CD4-positive, alpha-beta T cell (primary cell): ENCODE results near the gene RARB. TPM values are rescaled to one million over a fixed set of nuclear protein-coding genes. Genes with fewer than 3 reads are reported as not detected.

ENCODE experiments used
- ATAC-seq: fragments of 200-7000 bp; cut with Tn5 transposase; one replicate; pipeline ENCODE4 v1.10.0; 2022; ENCODE audit warnings: mild to moderate bottlenecking; ENCODE audit not compliant: poor library complexity
- CTCF ChIA-PET: fragments of 350-600 bp; sonication (Branson Sonifier 250); formaldehyde crosslinking; loops from one replicate; lab custom pipeline; 2021; ENCODE audit warnings: antibody characterized with exemption, inconsistent platforms; lab: Charles Lee
- POLR2A ChIA-PET: fragments of 350-600 bp; sonication (Branson Sonifier 250); formaldehyde crosslinking; loops from one replicate; lab custom pipeline; 2021; ENCODE audit warnings: antibody characterized with exemption, inconsistent platforms; lab: Charles Lee
- DNase-seq, 14 experiments: peaks; one replicate each; pipeline ENCODE4 v3.0.0-alpha.2; 2013 to 2020; ENCODE audit warnings: mixed read lengths in 2 of 14
- H3K27ac ChIP-seq, 2 donors: one replicate each; pipeline versions ENCODE4 v1.5.1 to v1.7.0; 2013; ENCODE audit warnings: low read length in 2 of 2, low read depth in 1 of 2, mild to moderate bottlenecking in 1 of 2
- H3K27me3 ChIP-seq, 2 experiments: 1 replicate in 1 of 2; 2 replicates in 1 of 2; pipeline versions ENCODE4 v1.6.1 to v1.7.0; 2013; ENCODE audit warnings: low read length in 2 of 2, control low read depth in 1 of 2, mild to moderate bottlenecking in 1 of 2, moderate library complexity in 1 of 2; ENCODE audit not compliant: insufficient read depth in 2 of 2, control insufficient read depth in 1 of 2
- H3K36me3 ChIP-seq: one replicate; pipeline ENCODE4 v1.6.1; 2013; ENCODE audit warnings: low read length, control low read depth; ENCODE audit not compliant: insufficient read depth
- H3K4me1 ChIP-seq: one replicate; pipeline ENCODE4 v1.6.1; 2013; ENCODE audit warnings: low read length, control low read depth; ENCODE audit not compliant: insufficient read depth
- H3K4me3 ChIP-seq: one replicate; pipeline ENCODE4 v1.5.1; 2013; ENCODE audit warnings: mild to moderate bottlenecking, low read length, moderate library complexity
- H3K9me3 ChIP-seq, 2 experiments: 1 replicate in 1 of 2; 2 replicates in 1 of 2; pipeline versions ENCODE4 v1.6.1 to v1.7.0; 2013; ENCODE audit warnings: low read length in 2 of 2, mild to moderate bottlenecking in 2 of 2, control low read depth in 1 of 2, moderate library complexity in 1 of 2; ENCODE audit not compliant: control insufficient read depth in 1 of 2, insufficient read depth in 1 of 2
- H3K27ac Mint-ChIP-seq: one replicate; pipeline ENCODE4 v1.8.0; 2020; ENCODE audit warnings: mixed read lengths
- H3K27me3 Mint-ChIP-seq: one replicate; pipeline ENCODE4 v1.8.0; 2021; ENCODE audit warnings: mixed read lengths
- H3K36me3 Mint-ChIP-seq: one replicate; pipeline ENCODE4 v1.8.0; 2021; ENCODE audit warnings: low read depth, mixed read lengths
- H3K4me1 Mint-ChIP-seq: one replicate; pipeline ENCODE4 v1.8.0; 2021; ENCODE audit warnings: low read depth, mixed read lengths
- H3K4me3 Mint-ChIP-seq: one replicate; pipeline ENCODE4 v1.8.0; 2020; ENCODE audit warnings: mild to moderate bottlenecking, mixed read lengths
- H3K9me3 Mint-ChIP-seq: one replicate; pipeline ENCODE4 v1.8.0; 2020; ENCODE audit warnings: mixed read lengths
- intact Hi-C, 2 experiments: fragments of 100-400 bp; cut with DNase I in 1 of 2; cut with micrococcal nuclease in 1 of 2; formaldehyde crosslinking; loops; one replicate each; pipeline versions ENCODE4 v1.15.1 to v1.9.0; 2023 to 2025; cut with DNase I, micrococcal nuclease
- total RNA-seq, 174 experiments: library from RNA in 2 of 174; stranded (reverse) in 2 of 174; gene quantifications; one replicate each; pipeline ENCODE4 v1.2.3 and lab custom pipeline; 2021 to 2026
- TF ChIP-seq, protein P1 (sequence below): fragments of 200-600 bp; IDR thresholded peaks from one replicate; pipeline ENCODE4 v1.8.0; 2022; ENCODE audit warnings: antibody characterized with exemption, mild to moderate bottlenecking

The RARB gene
- total RNA-seq, 2 experiments from 2014 or later, result not detected

GRCh38 chr3:25386686-25387255 is 41.3 kb upstream of the RARB start:
- CTCF ChIA-PET, result no interaction called here

GRCh38 chr3:25390605-25391004 is 37.5 kb upstream of the RARB start:
- intact Hi-C loops, result no loop called here
- H3K27ac Mint-ChIP-seq, result no peak overlapping the region
- Histone ChIP-seq H3K9me3 (no peaks in the 10 kb centered on the region), H3K27ac (no peak overlapping the region), H3K27me3 (no peaks in the 10 kb centered on the region), H3K36me3 (no peaks in the 10 kb centered on the region), H3K4me3 (no peak overlapping the region), H3K4me1 (no peaks in the 10 kb centered on the region)
- H3K27me3 Mint-ChIP-seq, result peaks cover 4% of the 10 kb centered on the region
- DNase-seq (no peak), ATAC-seq (no peak)
- TF ChIP-seq, protein P1, sequence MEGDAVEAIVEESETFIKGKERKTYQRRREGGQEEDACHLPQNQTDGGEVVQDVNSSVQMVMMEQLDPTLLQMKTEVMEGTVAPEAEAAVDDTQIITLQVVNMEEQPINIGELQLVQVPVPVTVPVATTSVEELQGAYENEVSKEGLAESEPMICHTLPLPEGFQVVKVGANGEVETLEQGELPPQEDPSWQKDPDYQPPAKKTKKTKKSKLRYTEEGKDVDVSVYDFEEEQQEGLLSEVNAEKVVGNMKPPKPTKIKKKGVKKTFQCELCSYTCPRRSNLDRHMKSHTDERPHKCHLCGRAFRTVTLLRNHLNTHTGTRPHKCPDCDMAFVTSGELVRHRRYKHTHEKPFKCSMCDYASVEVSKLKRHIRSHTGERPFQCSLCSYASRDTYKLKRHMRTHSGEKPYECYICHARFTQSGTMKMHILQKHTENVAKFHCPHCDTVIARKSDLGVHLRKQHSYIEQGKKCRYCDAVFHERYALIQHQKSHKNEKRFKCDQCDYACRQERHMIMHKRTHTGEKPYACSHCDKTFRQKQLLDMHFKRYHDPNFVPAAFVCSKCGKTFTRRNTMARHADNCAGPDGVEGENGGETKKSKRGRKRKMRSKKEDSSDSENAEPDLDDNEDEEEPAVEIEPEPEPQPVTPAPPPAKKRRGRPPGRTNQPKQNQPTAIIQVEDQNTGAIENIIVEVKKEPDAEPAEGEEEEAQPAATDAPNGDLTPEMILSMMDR, result no peak
- H3K4me3 Mint-ChIP-seq, result no peak overlapping the region
- H3K36me3 Mint-ChIP-seq, result no peaks in the 10 kb centered on the region
- ChIA-PET POLR2A (no interaction called here), CTCF (no interaction called here)
- H3K4me1 Mint-ChIP-seq, result no peaks in the 10 kb centered on the region
- peaks cover 8% of the 10 kb centered on the region for H3K9me3 Mint-ChIP-seq

More at GRCh38 chr3:25386686-25387255, 41.3 kb upstream of the RARB start:
- Mint-ChIP-seq H3K36me3 (no peaks in the 10 kb centered on the region), H3K4me3 (no peak overlapping the region), H3K27me3 (peaks cover 5% of the 10 kb centered on the region), H3K4me1 (no peaks in the 10 kb centered on the region), H3K9me3 (no peaks in the 10 kb centered on the region), H3K27ac (no peak overlapping the region)
- Histone ChIP-seq H3K27me3 (no peaks in the 10 kb centered on the region), H3K4me3 (no peak overlapping the region), H3K9me3 (no peaks in the 10 kb centered on the region), H3K36me3 (no peaks in the 10 kb centered on the region), H3K27ac (no peak overlapping the region), H3K4me1 (no peaks in the 10 kb centered on the region)
- no peak for ATAC-seq
- POLR2A ChIA-PET, result no interaction called here
- DNase-seq, result no peak
- intact Hi-C loops, result no loop called here
- TF ChIP-seq, protein P1, result no peak

GRCh38 chr3:25396251-25396650 is 31.8 kb upstream of the RARB start:
- Mint-ChIP-seq H3K4me1 (no peaks in the 10 kb centered on the region), H3K4me3 (no peak overlapping the region), H3K36me3 (no peaks in the 10 kb centered on the region), H3K27ac (no peak overlapping the region), H3K9me3 (peaks cover 8% of the 10 kb centered on the region), H3K27me3 (no peaks in the 10 kb centered on the region)
- POLR2A ChIA-PET, result no interaction called here
- no peaks in the 10 kb centered on the region for H3K9me3 ChIP-seq
- CTCF ChIA-PET, result no interaction called here
- H3K4me1 ChIP-seq, result no peaks in the 10 kb centered on the region
- intact Hi-C loops, result no loop called here
- no peak for ATAC-seq
- no peaks in the 10 kb centered on the region for H3K27me3 ChIP-seq
- TF ChIP-seq, protein P1, result no peak
- no peak overlapping the region for H3K4me3 ChIP-seq
- H3K36me3 ChIP-seq, result no peaks in the 10 kb centered on the region
- H3K27ac ChIP-seq, result no peak overlapping the region
- no peak for DNase-seq
